CD4-positive, alpha-beta T cell (primary cell): ENCODE results near the gene ARHGAP21. TPM values are rescaled to one million over a fixed set of nuclear protein-coding genes. Genes with fewer than 3 reads are reported as not detected.

Source experiments
- ATAC-seq: fragments of 200-7000 bp; cut with Tn5 transposase; one replicate; pipeline ENCODE4 v1.10.0; 2022; ENCODE audit warnings: mild to moderate bottlenecking; ENCODE audit not compliant: poor library complexity
- CTCF ChIA-PET: fragments of 350-600 bp; sonication (Branson Sonifier 250); formaldehyde crosslinking; loops from one replicate; lab custom pipeline; 2021; ENCODE audit warnings: antibody characterized with exemption, inconsistent platforms; lab: Charles Lee
- POLR2A ChIA-PET: fragments of 350-600 bp; sonication (Branson Sonifier 250); formaldehyde crosslinking; loops from one replicate; lab custom pipeline; 2021; ENCODE audit warnings: antibody characterized with exemption, inconsistent platforms; lab: Charles Lee
- DNase-seq, 14 experiments: peaks; one replicate each; pipeline ENCODE4 v3.0.0-alpha.2; 2013 to 2020; ENCODE audit warnings: mixed read lengths in 2 of 14
- H3K27ac ChIP-seq, 2 donors: one replicate each; pipeline versions ENCODE4 v1.5.1 to v1.7.0; 2013; ENCODE audit warnings: low read length in 2 of 2, low read depth in 1 of 2, mild to moderate bottlenecking in 1 of 2
- H3K27me3 ChIP-seq, 2 experiments: 1 replicate in 1 of 2; 2 replicates in 1 of 2; pipeline versions ENCODE4 v1.6.1 to v1.7.0; 2013; ENCODE audit warnings: low read length in 2 of 2, control low read depth in 1 of 2, mild to moderate bottlenecking in 1 of 2, moderate library complexity in 1 of 2; ENCODE audit not compliant: insufficient read depth in 2 of 2, control insufficient read depth in 1 of 2
- H3K36me3 ChIP-seq: one replicate; pipeline ENCODE4 v1.6.1; 2013; ENCODE audit warnings: low read length, control low read depth; ENCODE audit not compliant: insufficient read depth
- H3K4me1 ChIP-seq: one replicate; pipeline ENCODE4 v1.6.1; 2013; ENCODE audit warnings: low read length, control low read depth; ENCODE audit not compliant: insufficient read depth
- H3K4me3 ChIP-seq: one replicate; pipeline ENCODE4 v1.5.1; 2013; ENCODE audit warnings: mild to moderate bottlenecking, low read length, moderate library complexity
- H3K9me3 ChIP-seq, 2 experiments: 1 replicate in 1 of 2; 2 replicates in 1 of 2; pipeline versions ENCODE4 v1.6.1 to v1.7.0; 2013; ENCODE audit warnings: low read length in 2 of 2, mild to moderate bottlenecking in 2 of 2, control low read depth in 1 of 2, moderate library complexity in 1 of 2; ENCODE audit not compliant: control insufficient read depth in 1 of 2, insufficient read depth in 1 of 2
- H3K27ac Mint-ChIP-seq: one replicate; pipeline ENCODE4 v1.8.0; 2020; ENCODE audit warnings: mixed read lengths
- H3K27me3 Mint-ChIP-seq: one replicate; pipeline ENCODE4 v1.8.0; 2021; ENCODE audit warnings: mixed read lengths
- H3K36me3 Mint-ChIP-seq: one replicate; pipeline ENCODE4 v1.8.0; 2021; ENCODE audit warnings: low read depth, mixed read lengths
- H3K4me1 Mint-ChIP-seq: one replicate; pipeline ENCODE4 v1.8.0; 2021; ENCODE audit warnings: low read depth, mixed read lengths
- H3K4me3 Mint-ChIP-seq: one replicate; pipeline ENCODE4 v1.8.0; 2020; ENCODE audit warnings: mild to moderate bottlenecking, mixed read lengths
- H3K9me3 Mint-ChIP-seq: one replicate; pipeline ENCODE4 v1.8.0; 2020; ENCODE audit warnings: mixed read lengths
- intact Hi-C, 2 experiments: fragments of 100-400 bp; cut with DNase I in 1 of 2; cut with micrococcal nuclease in 1 of 2; formaldehyde crosslinking; loops; one replicate each; pipeline versions ENCODE4 v1.15.1 to v1.9.0; 2023 to 2025; cut with DNase I, micrococcal nuclease
- total RNA-seq, 174 experiments: library from RNA in 2 of 174; stranded (reverse) in 2 of 174; gene quantifications; one replicate each; pipeline ENCODE4 v1.2.3 and lab custom pipeline; 2021 to 2026
- TF ChIP-seq, protein P1 (sequence below): fragments of 200-600 bp; IDR thresholded peaks from one replicate; pipeline ENCODE4 v1.8.0; 2022; ENCODE audit warnings: antibody characterized with exemption, mild to moderate bottlenecking

Gene ARHGAP21
- total RNA-seq, 2 experiments from 2014 or later: 38.4 to 43.4 TPM

DNA sequence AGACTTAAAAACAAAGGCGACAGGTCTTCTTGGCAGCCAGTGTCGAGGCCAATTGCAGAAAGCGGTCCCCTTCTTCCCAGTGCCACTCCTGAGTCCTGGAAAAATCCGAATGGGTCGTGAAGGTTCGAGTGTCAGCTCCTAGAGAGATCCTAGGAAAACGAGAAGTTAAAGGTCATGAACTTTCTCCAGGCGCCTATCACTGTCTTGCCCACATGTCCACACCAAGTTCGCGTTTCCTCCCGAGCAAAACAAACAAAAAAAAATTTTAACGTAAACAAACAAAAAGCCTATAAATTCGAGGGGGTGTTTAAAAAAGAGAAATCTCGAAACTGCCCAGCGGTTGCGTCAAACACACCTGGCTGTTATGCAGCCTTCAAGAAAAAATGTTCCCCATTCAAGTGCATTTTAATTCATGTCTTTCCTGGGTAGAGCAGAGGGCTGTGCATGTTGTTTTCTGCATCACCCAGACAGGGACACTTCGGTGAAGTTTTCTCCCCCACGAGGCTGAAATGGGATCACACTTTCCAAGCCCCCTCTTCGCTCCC, 1.5 kb downstream of the ARHGAP21 start:
- H3K27me3 Mint-ChIP-seq: no peaks in the 10 kb centered on the region
- CTCF ChIA-PET: interaction anchor here (2.1 kb wide), 1 partner anchor 105 kb away, joined by 4 read pairs; no protein-coding TSS in a partner anchor
- peaks cover 6% of the 10 kb centered on the region for H3K36me3 Mint-ChIP-seq

DNA sequence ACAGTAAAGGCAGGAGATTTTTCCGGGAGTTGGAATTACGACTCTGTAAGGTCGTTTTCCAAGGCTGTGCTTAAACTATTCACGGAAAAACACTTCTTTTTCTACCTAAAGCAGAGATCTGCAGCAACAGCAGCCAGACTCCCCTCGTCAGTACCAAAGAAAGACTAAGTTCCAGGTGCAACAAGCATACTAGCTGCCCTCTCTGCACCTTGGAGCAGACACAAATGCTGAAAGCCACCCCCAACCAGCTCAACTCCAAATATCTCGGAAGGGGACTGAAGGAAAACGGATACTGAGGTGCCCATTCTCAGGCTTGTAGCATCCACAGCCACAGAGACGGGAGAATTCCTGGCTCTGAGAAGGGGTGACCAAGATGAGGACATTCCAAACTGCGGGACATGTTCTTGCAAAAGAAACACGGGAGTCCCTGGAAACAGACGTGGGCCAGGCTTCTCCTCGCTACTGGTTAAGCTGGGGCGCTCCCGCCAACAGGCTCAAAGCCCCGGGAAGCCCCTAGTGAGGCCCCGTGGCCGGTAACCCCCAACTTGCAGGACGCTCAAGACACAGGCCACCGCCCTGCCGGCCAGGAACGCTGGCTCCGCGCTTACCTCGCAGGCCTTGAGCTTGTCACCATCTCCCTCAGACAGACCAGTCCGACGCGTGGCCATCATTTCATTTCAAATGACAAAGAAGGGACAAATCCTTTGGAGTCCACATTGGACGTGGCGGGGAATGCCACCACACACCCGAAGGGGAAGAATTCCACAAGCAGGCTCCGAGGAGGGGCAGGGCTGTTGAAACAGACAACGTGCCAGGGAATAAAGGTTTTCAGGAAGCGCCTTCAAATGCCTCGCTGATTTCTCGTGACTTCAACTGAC, 2.2 kb downstream of the ARHGAP21 start:
- Mint-ChIP-seq H3K36me3 (peaks cover 6% of the 10 kb centered on the region), H3K27ac (peak overlapping the region; percentile 78), H3K27me3 (no peaks in the 10 kb centered on the region), H3K4me1 (peaks cover 22% of the 10 kb centered on the region), H3K9me3 (no peaks in the 10 kb centered on the region), H3K4me3 (peak overlapping the region; percentile 95)
- intact Hi-C loops: loop anchor here (2.0 to 10.0 kb wide), 4 partner anchors 163 to 1284 kb away; partner anchors contain the start of genes ENKUR (in 1 of the 2), OTUD1 (in 1 of the 2), PRTFDC1 (in 1 of the 2) and THNSL1 (in 1 of the 2)
- ChIA-PET POLR2A (interaction anchor here (1.8 kb wide), 1 partner anchor 99 kb away, joined by 5 read pairs; no protein-coding TSS in a partner anchor), CTCF (no interaction called here)
- DNase-seq: peak in 1 of 14 experiments; percentile 30
- no peak for ATAC-seq
- no peaks in the 10 kb centered on the region for H3K36me3 ChIP-seq
- no peak overlapping the region for H3K27ac ChIP-seq
- peak overlapping the region; percentile 78 for H3K4me3 ChIP-seq
- no peaks in the 10 kb centered on the region for H3K27me3 ChIP-seq
- H3K9me3 ChIP-seq: no peaks in the 10 kb centered on the region
- TF ChIP-seq, protein P1, sequence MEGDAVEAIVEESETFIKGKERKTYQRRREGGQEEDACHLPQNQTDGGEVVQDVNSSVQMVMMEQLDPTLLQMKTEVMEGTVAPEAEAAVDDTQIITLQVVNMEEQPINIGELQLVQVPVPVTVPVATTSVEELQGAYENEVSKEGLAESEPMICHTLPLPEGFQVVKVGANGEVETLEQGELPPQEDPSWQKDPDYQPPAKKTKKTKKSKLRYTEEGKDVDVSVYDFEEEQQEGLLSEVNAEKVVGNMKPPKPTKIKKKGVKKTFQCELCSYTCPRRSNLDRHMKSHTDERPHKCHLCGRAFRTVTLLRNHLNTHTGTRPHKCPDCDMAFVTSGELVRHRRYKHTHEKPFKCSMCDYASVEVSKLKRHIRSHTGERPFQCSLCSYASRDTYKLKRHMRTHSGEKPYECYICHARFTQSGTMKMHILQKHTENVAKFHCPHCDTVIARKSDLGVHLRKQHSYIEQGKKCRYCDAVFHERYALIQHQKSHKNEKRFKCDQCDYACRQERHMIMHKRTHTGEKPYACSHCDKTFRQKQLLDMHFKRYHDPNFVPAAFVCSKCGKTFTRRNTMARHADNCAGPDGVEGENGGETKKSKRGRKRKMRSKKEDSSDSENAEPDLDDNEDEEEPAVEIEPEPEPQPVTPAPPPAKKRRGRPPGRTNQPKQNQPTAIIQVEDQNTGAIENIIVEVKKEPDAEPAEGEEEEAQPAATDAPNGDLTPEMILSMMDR: no peak
- peaks cover 22% of the 10 kb centered on the region for H3K4me1 ChIP-seq

More for the DNA sequence above, 1.5 kb downstream of the ARHGAP21 start:
- Histone ChIP-seq H3K9me3 (no peaks in the 10 kb centered on the region), H3K4me1 (peaks cover 22% of the 10 kb centered on the region), H3K27me3 (no peaks in the 10 kb centered on the region), H3K36me3 (no peaks in the 10 kb centered on the region), H3K27ac (no peak overlapping the region), H3K4me3 (peak overlapping the region; percentile 78)
- POLR2A ChIA-PET: interaction anchor here (1.0 to 4.3 kb wide), 4 partner anchors 16 to 294 kb away, joined by 5 to 55 read pairs (median 8); partner anchors contain the start of genes ENKUR and THNSL1
- intact Hi-C loops: loop anchor here (2.0 to 10.0 kb wide), 4 partner anchors 163 to 1285 kb away; partner anchors contain the start of genes ENKUR (in 1 of the 2), OTUD1 (in 1 of the 2), PRTFDC1 (in 1 of the 2) and THNSL1 (in 1 of the 2)
- Mint-ChIP-seq H3K4me1 (peaks cover 22% of the 10 kb centered on the region), H3K27ac (peak overlapping the region; percentile 78), H3K9me3 (no peaks in the 10 kb centered on the region), H3K4me3 (peak overlapping the region; percentile 95)
- TF ChIP-seq, protein P1: no peak
- DNase-seq (peak in 1 of 14 experiments; percentile 11), ATAC-seq (peak; percentile 2)

DNA sequence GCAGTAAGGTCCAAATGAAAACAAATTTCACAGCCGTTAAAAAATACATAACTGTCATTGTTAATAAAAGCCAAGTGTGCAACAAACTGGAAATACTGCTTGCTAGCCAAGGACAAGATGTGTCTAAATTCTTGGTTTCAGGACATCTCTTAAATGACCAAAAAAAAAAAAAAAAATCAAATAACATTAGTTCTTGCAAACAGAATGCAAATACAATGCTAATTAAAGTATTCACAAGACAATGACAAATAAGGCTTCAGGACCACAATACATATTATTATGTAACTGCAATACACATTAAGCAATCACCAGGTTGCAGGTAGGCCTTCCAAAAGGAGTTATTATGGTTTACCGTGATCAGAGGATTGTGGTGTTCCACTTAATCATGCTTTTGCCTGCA, 3.6 kb downstream of the ARHGAP21 start:
- POLR2A ChIA-PET: no interaction called here
- CTCF ChIA-PET: no interaction called here
- no peak overlapping the region for H3K27ac Mint-ChIP-seq
- no peaks in the 10 kb centered on the region for H3K9me3 Mint-ChIP-seq
- H3K9me3 ChIP-seq: no peaks in the 10 kb centered on the region
- intact Hi-C loops: loop anchor here (5.0 to 10.0 kb wide), 3 partner anchors 165 to 1283 kb away; partner anchors contain the start of genes OTUD1 (in 1 of the 2) and PRTFDC1 (in 1 of the 2)
- DNase-seq: no peak
- peaks cover 20% of the 10 kb centered on the region for H3K4me1 Mint-ChIP-seq
- H3K27me3 ChIP-seq: no peaks in the 10 kb centered on the region
- H3K4me3 Mint-ChIP-seq: no peak overlapping the region
- H3K4me3 ChIP-seq: no peak overlapping the region
- H3K4me1 ChIP-seq: peaks cover 22% of the 10 kb centered on the region
- no peak for ATAC-seq
- TF ChIP-seq, protein P1: no peak
- H3K27me3 Mint-ChIP-seq: no peaks in the 10 kb centered on the region
- H3K27ac ChIP-seq: no peak overlapping the region
- no peaks in the 10 kb centered on the region for H3K36me3 ChIP-seq
- peaks cover 6% of the 10 kb centered on the region for H3K36me3 Mint-ChIP-seq
